PC-9 (cell line): ENCODE measurements around the gene AGPAT3.

ENCODE experiments used
- EZH2 ChIP-seq: fragments of 200-600 bp; sonication (generic); IDR thresholded peaks from 2 replicates; pipeline ENCODE4 v1.8.0; 2017; ENCODE audit warnings: antibody characterized with exemption, low read depth
- TF ChIP-seq, protein P1 (sequence below): fragments of 200-600 bp; sonication (generic); conservative IDR thresholded peaks from 2 replicates; pipeline ENCODE4 v1.6.1; 2017; ENCODE audit warnings: mixed run types, antibody characterized with exemption, mild to moderate bottlenecking, moderate library complexity

DNA sequence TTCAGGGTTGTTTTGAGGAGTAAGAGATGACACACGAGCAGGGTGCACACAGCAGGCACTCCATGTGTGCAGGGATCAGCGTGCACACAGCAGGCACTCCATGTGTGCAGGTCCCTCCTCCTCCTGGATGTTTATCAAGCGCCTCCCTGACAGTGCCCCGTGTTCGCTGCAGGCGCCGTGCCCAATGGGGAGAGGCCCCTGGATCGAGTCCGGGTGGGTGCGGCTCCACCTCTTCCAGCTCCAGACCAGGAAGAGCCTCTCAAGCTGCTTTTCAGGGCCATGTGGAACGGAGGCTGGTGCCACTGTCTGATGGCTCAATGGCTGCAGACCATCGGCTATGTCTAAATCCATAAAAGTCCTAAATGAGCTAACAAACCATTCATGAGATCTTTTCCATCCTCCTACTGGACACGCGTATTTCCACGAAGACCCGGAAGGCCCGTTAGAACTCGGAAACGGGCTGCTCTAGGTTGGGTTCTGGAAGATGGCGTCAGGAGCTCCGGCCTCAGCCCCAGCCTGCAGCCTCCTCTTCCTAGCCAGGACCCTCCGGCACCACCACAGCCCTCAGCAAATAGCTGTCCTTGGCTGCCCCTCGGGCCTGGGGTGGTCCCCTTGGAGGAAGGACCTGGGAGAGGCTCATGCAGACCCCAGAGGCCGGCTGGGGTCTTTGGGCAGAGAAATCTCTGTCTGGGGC lies 39.6 kb upstream of the AGPAT3 start:
- TF ChIP-seq, protein P1, sequence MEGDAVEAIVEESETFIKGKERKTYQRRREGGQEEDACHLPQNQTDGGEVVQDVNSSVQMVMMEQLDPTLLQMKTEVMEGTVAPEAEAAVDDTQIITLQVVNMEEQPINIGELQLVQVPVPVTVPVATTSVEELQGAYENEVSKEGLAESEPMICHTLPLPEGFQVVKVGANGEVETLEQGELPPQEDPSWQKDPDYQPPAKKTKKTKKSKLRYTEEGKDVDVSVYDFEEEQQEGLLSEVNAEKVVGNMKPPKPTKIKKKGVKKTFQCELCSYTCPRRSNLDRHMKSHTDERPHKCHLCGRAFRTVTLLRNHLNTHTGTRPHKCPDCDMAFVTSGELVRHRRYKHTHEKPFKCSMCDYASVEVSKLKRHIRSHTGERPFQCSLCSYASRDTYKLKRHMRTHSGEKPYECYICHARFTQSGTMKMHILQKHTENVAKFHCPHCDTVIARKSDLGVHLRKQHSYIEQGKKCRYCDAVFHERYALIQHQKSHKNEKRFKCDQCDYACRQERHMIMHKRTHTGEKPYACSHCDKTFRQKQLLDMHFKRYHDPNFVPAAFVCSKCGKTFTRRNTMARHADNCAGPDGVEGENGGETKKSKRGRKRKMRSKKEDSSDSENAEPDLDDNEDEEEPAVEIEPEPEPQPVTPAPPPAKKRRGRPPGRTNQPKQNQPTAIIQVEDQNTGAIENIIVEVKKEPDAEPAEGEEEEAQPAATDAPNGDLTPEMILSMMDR = no peak
- TF ChIP-seq EZH2 = no peak
